PC-9 (cell line): ENCODE results near the gene AEBP1. TPM values are rescaled to one million over a fixed set of nuclear protein-coding genes. Genes with fewer than 3 reads are reported as not detected.

Experiments used
- BruUV-seq: library from RNA; stranded (reverse); fragments of 400-500 nt; replicated peaks from 2 replicates; lab custom pipeline; 2021; lab: Mats Ljungman, UMichigan
- CTCF ChIA-PET: fragments of 300-600 bp; sonication (Branson Sonifier 250); formaldehyde crosslinking; loops from one replicate; lab custom pipeline; 2022; ENCODE audit warnings: antibody characterized with exemption; lab: Charles Lee
- POLR2A ChIA-PET: fragments of 300-600 bp; sonication (Branson Sonifier 250); formaldehyde crosslinking; loops from one replicate; lab custom pipeline; 2022; ENCODE audit warnings: antibody characterized with exemption; ENCODE audit not compliant: unreplicated experiment; lab: Charles Lee
- DNase-seq, 2 experiments: peaks; one replicate each; pipeline versions ENCODE4 v3.0.0 to v3.0.0-alpha.2; 2015 to 2022; ENCODE audit warnings: mixed read lengths in 1 of 2
- H2AFZ ChIP-seq: fragments of 200-600 bp; sonication (generic); 2 replicates; pipeline ENCODE4 v1.8.1; 2017; ENCODE audit warnings: antibody characterized with exemption
- H3F3A ChIP-seq: fragments of 200-600 bp; sonication (generic); 2 replicates; pipeline ENCODE4 v1.8.1; 2017; ENCODE audit warnings: antibody characterized with exemption, mild to moderate bottlenecking, low read depth; ENCODE audit not compliant: insufficient read depth
- H3K27ac ChIP-seq: fragments of 200-600 bp; sonication (generic); 2 replicates; pipeline ENCODE4 v1.6.1; 2016; ENCODE audit warnings: mixed run types
- H3K27me3 ChIP-seq: fragments of 200-600 bp; sonication (generic); 2 replicates; pipeline ENCODE4 v1.6.1; 2016; ENCODE audit warnings: low read depth, mixed run types; ENCODE audit not compliant: insufficient read depth
- H3K36me3 ChIP-seq: fragments of 200-600 bp; sonication (generic); 2 replicates; pipeline ENCODE4 v1.6.1; 2016; ENCODE audit warnings: low read depth, mixed run types
- H3K4me1 ChIP-seq: fragments of 200-600 bp; sonication (generic); replicated peaks from 2 replicates; pipeline ENCODE4 v1.6.1; 2016; ENCODE audit warnings: mixed run types; ENCODE audit not compliant: insufficient read depth
- H3K4me2 ChIP-seq: fragments of 200-600 bp; sonication (generic); 2 replicates; pipeline ENCODE4 v1.6.1; 2017; ENCODE audit warnings: mixed run types
- H3K4me3 ChIP-seq: fragments of 200-600 bp; sonication (generic); 2 replicates; pipeline ENCODE4 v1.6.1; 2016; ENCODE audit warnings: mixed run types
- H3K79me2 ChIP-seq: fragments of 200-600 bp; sonication (generic); 2 replicates; pipeline ENCODE4 v1.6.1; 2017; ENCODE audit warnings: low read depth, mixed run types
- H3K9me2 ChIP-seq: fragments of 200-600 bp; sonication (generic); 2 replicates; pipeline ENCODE4 v1.8.1; 2017; ENCODE audit warnings: mild to moderate bottlenecking; ENCODE audit not compliant: insufficient read depth
- H3K9me3 ChIP-seq: fragments of 200-600 bp; sonication (generic); 2 replicates; pipeline ENCODE4 v1.8.1; 2016; ENCODE audit warnings: low read depth; ENCODE audit not compliant: insufficient read depth
- H4K20me1 ChIP-seq: fragments of 200-600 bp; sonication (generic); 2 replicates; pipeline ENCODE4 v1.8.1; 2017; ENCODE audit not compliant: insufficient read depth
- CTCF ChIP-seq: fragments of 200-600 bp; sonication (generic); conservative IDR thresholded peaks from 2 replicates; pipeline ENCODE4 v1.6.1; 2017; ENCODE audit warnings: mixed run types, antibody characterized with exemption, mild to moderate bottlenecking, moderate library complexity
- EZH2 ChIP-seq: fragments of 200-600 bp; sonication (generic); IDR thresholded peaks from 2 replicates; pipeline ENCODE4 v1.8.0; 2017; ENCODE audit warnings: antibody characterized with exemption, low read depth
- intact Hi-C: fragments of 100-400 bp; cut with micrococcal nuclease; formaldehyde crosslinking; loops from one replicate; pipeline ENCODE4 v1.10.0; 2022; ENCODE audit not compliant: unreplicated experiment
- total RNA-seq: library from RNA; stranded (reverse); gene quantifications from 2 replicates; pipeline ENCODE4 v1.2.3, GENCODE V29; 2021

Gene AEBP1
- total RNA-seq, 1 experiment from 2014 or later = 0.33 TPM

- Histone ChIP-seq H3K4me3 (no peak overlapping the region), H4K20me1 (no peaks in the 10 kb centered on the region), H3K4me2 (no peak overlapping the region), H3K27me3 (no peaks in the 10 kb centered on the region), H3K79me2 (peaks cover 19% of the 10 kb centered on the region), H3F3A (peaks cover 32% of the 10 kb centered on the region), H3K4me1 (peaks cover 35% of the 10 kb centered on the region), H3K9me3 (no peaks in the 10 kb centered on the region), H2AFZ (no peak overlapping the region), H3K27ac (no peak overlapping the region), H3K9me2 (no peaks in the 10 kb centered on the region), H3K36me3 (peaks cover 36% of the 10 kb centered on the region)
- CTCF ChIA-PET = no interaction called here
- intact Hi-C loops = no loop called here
- BruUV-seq = no TSS peak
- TF ChIP-seq CTCF = no peak
- TF ChIP-seq EZH2 = no peak
- POLR2A ChIA-PET = no interaction called here
- no peak for DNase-seq
These were observed 25.6 kb upstream of the AEBP1 start for GRCh38 chr7:44078521-44078920.

GRCh38 chr7:44079331-44080021, 24.7 kb upstream of the AEBP1 start:
- Histone ChIP-seq H3K4me1 (peaks cover 25% of the 10 kb centered on the region), H3F3A (peaks cover 22% of the 10 kb centered on the region), H3K9me3 (no peaks in the 10 kb centered on the region), H3K4me3 (no peak overlapping the region), H4K20me1 (no peaks in the 10 kb centered on the region), H3K36me3 (peaks cover 32% of the 10 kb centered on the region), H3K4me2 (no peak overlapping the region), H2AFZ (no peak overlapping the region), H3K27ac (no peak overlapping the region), H3K27me3 (no peaks in the 10 kb centered on the region), H3K9me2 (no peaks in the 10 kb centered on the region), H3K79me2 (peaks cover 19% of the 10 kb centered on the region)
- POLR2A ChIA-PET = no interaction called here
- intact Hi-C loops = loop anchor here (5.0 kb wide), 1 partner anchor 103 kb away; no protein-coding TSS in a partner anchor
- CTCF ChIA-PET = no interaction called here
- TF ChIP-seq CTCF = no peak
- TF ChIP-seq EZH2 = no peak
- no peak for DNase-seq
- BruUV-seq = no TSS peak

GRCh38 chr7:44080118-44080517, 24.0 kb upstream of the AEBP1 start:
- Histone ChIP-seq H4K20me1 (no peaks in the 10 kb centered on the region), H3F3A (peaks cover 21% of the 10 kb centered on the region), H3K4me3 (no peak overlapping the region), H3K27ac (no peak overlapping the region), H3K4me1 (peaks cover 19% of the 10 kb centered on the region), H3K36me3 (peaks cover 28% of the 10 kb centered on the region), H3K9me2 (no peaks in the 10 kb centered on the region), H3K4me2 (no peak overlapping the region), H3K9me3 (no peaks in the 10 kb centered on the region), H2AFZ (no peak overlapping the region), H3K27me3 (no peaks in the 10 kb centered on the region), H3K79me2 (peaks cover 19% of the 10 kb centered on the region)
- no peak for DNase-seq
- ChIA-PET POLR2A (no interaction called here), CTCF (no interaction called here)
- BruUV-seq = no TSS peak
- no peak for TF ChIP-seq EZH2
- TF ChIP-seq CTCF = no peak
- intact Hi-C loops = loop anchor here (5.0 kb wide), 1 partner anchor 102 kb away; no protein-coding TSS in a partner anchor
